DMS79 treated with DMSO at 0.1 percent for 48 hours (cell line): ENCODE measurements around the gene EDEM1.
A peak's percentile ranks its signal among the peaks of the same experiment; 100 is the strongest.
"Not testable (repeated sequence)": the region's sequence is repeated elsewhere in the genome, so short reads cannot be mapped to it uniquely, and the experiment has no call there.

Source experiments
- DNase-seq: peaks from one replicate; lab custom pipeline; 2025; lab: John Stamatoyannopoulos, UW

Gene EDEM1

GRCh38 chr3:5179036-5179435, 8.5 kb upstream of the EDEM1 start:
- DNase-seq: not testable (repeated sequence)

- DNase-seq: no peak
Observed at GRCh38 chr3:5181469-5182141, 5.9 kb upstream of the EDEM1 start.

- not testable (repeated sequence) for DNase-seq
Observed at GRCh38 chr3:5183714-5184113, 3.8 kb upstream of the EDEM1 start.

DNA sequence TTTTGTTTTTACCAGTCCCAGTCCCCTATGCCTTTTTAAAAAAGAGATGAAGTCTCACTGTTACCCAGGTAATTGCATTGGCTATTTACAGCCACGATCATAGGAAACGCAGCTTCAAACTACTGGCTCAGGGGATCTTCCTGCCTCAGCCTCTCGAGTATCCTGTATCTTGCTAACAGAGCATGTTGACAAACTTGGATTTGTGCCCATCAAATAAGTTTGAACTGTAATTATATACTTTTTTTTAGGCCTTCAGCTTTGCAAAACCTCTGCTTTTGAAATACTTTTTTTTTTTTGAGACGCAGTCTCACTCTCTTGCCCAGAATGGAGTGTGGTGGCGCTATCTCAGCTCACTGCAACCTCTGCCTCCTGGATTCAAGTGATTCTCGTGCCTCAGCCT, 3.0 kb upstream of the EDEM1 start:
- no peak for DNase-seq

DNA sequence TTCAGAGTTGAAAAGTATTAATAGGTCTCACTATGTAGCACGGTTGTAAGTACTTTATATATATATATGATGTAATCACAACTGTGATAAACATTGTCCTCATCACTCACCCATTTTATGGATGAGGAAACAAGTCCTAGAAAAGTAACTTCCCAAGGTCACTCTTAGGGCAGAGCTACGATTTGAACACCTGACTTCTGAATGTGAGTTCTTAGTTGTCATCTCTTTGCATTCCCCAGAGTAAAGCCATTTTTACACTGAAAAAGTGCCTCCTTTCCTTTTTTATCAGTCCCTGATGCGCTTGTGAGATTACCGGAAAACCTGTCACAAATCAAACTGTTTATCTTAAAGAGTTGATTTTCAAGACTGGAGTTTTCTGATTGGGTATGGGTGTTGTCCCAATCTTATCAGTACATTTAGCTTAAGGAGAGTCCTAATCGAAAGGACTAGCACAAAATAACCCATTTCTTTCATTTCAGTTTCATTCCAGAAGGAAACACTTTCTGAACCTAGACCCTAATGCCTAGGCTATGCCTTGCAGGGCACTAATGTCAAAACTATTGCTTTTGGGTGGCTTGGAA, 2.3 kb upstream of the EDEM1 start:
- no peak for DNase-seq

DNA sequence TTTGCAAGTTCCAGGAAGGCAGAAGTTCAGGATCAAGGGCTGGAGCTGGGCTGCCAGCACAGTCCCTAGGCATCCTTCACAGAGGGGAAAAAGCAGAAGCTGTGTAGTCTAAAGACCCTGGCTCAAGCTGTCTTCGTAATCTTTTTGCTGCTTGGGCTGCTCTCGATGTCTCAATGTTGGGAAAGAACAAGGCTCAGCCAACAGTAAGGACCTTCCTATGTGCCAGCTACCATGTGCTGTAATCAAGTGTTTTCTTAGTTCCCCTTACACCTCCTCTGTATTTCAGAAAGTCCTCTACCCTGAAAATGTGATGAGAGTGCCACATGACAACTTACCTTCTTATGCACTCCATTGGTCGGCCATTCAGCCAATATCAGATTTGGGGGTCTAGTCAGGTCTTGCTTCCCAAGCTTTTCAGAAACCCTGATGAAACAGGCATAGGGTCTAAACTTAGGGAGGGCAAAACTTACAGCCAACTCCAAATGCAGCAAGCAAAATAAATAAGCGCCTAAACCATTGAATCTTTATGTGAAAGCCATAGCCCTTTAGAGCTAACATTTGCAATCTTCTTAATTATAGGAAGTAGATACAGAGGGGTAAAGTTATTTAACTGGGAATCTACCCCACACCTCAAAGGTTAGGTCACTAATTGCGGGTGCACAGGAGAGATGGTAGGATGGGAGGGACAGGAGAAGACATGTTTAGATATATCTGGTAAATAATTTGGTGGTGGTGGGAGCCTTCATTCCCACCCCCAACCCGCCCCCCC, 1.2 kb upstream of the EDEM1 start:
- no peak for DNase-seq

DNA sequence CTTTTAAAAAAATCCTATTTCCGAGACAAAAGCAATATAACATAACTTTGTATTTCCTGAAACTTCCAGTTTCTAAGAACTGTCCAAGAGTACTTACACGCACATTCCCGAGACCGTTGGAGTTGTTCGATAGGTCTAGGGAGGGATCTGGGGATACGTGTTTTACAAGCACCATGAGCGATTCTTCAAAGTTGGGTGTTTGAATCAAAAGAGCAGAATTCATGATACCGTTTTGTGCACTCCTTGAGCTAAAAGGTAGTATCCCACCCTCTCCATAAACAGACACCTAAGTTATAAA, 700 bp upstream of the EDEM1 start:
- DNase-seq: no peak

GRCh38 chr3:5187920-5188418, 462 bp downstream of the EDEM1 start:
- no peak for DNase-seq

DNA sequence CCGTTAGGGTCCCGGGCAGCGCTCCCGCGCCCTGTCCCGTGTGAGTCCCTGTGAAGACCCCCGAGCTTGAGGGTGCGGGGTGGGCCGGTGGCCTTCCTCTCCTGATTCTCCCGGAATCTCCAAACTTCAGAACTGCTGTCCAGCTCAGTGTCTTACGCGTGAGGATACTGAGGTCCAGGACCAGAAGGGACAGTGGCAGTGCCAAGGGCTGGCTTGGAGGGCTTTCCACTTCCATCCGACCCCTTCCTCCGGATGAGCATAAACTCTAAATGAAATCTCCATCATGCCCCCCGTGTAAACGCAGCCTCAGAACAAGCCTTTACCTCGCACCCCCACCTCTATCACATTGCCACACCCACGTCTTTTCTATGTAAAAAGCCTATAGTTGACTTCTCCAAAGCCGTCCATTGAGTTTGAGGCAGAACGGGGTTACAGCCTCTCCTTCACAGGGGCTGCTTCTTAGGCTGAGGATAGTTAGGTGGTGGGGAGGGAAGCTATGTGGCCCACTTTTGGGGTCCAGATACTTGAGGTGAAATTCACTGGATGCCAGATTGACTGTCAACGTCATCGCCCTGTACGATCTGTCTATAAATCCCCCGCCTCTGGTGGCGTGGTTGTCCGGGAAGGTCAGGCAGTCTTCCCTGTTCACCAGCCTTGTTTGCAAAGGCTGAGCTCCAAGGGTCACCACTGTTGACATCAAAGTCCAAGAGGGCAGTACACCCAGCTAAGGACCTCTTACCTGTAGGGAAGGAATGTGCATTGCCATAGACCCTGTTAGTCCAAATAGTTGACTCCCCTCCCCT, 1.1 kb downstream of the EDEM1 start:
- DNase-seq: no peak

- peak; percentile 76 for DNase-seq
Observed at GRCh38 chr3:5190147-5190791, 2.8 kb downstream of the EDEM1 start.

DNA sequence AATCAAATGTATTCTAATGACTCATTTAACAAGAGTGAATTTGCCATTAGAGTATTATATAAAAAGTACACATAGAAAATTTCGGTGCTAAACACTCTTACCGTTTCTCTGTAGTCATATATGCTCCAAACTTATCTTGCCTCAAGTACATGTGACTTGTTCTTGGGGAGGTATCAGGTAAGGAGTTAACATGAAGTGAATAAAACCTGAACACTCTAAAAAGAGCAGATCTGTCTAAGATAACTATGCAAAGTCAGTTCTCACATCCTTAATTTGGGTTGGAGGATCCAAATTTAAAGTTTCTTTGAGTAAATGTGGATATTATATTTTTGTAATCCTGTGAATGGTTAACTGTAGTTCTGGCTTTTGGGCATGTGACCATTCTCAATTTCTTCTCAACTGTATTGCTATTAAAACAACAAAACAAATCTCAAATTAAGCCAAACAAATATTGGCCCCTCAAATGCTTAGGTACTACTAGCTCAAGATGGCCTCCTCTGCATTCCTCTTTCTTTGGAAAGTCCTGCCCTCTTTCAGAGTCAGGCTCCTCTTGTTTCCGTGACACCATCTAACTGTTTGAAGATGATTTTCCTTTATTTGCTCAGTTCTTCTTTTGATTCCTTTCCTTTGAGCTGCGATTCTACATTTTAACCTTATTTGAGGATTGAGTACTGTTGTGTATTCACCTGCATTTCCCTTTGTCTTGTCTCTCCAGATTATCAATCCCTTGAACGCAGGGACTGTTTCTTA, 4.2 kb downstream of the EDEM1 start:
- no peak for DNase-seq

- no peak for DNase-seq
Observed at GRCh38 chr3:5192571-5193365, 5.3 kb downstream of the EDEM1 start.

- no peak for DNase-seq
Observed at GRCh38 chr3:5194341-5194740, 6.8 kb downstream of the EDEM1 start.

DNA sequence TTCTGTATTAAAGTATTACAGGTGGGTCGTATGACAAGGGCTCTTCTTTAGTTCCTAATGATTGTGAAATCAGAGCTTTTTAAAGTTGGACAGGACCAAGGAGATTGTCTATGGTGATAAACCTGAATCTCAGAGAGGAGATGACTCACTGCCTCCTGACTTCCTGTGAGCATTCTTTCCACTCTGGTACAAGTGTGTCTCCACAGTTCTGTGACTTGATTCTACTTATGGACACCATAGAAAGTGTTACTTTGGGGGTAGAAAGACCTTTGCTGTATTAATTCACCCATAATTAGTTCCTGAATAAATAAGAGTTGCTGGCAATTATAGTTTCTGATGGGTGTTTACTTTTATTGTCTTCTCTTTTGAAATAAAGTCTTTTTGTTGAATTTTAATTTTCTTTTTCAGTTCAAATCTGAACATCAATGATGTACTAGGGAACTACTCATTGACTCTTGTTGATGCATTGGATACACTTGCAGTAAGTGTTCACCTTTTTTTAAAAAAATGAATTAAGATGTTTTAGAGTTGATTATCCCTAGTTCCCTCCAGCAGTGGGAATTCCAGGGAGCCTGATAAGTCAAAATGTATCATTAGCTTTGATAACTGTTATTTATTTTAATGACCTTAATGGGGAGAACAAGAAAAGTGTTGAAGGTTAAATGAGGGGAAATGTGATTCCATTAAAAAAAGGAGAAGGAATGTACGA, 7.4 kb downstream of the EDEM1 start:
- DNase-seq: no peak

DNA sequence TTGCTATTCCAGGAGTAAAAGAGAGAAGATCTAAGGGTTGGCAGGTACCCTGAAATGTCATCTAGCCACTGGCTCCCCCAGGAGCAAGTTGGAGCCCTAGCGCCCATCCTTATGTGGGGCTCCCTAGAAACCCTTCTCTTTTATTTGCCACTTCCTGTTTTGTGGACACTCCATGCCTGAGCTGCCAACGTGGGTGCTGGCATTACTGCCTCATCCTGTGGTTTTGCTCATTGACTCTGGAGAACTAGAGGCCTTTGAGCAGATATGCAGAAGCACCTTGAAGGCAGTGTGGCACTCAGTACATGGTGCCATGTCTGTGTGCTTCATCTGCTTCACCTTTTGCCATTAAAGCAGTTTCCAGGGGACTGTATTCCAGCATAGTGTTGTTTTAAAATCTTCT, 8.1 kb downstream of the EDEM1 start:
- no peak for DNase-seq

- no peak for DNase-seq
Observed at GRCh38 chr3:5197022-5197421, 9.5 kb downstream of the EDEM1 start.

GRCh38 chr3:5197470-5198312, 10.2 kb downstream of the EDEM1 start:
- no peak for DNase-seq

DNA sequence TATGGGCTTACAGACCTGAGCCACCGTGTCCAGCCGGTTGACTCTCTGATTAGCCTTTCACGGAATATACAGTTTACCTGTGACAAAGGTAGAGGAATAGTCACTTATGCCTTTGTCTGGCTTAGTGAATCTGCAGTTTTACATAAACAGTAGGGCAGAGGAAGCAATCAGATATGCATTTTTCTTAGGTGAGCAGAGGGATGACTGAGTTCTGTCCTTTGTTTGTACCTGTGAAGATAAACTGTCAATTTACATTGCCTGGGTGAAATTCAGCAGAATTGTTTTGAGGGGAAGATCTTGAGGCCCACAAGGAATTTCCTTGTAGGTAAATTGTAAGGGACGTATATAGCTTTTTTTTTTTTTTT, 10.8 kb downstream of the EDEM1 start:
- no peak for DNase-seq
